SU-DHL-6 (cell line): ENCODE results near the gene MAPK10.

Source experiments
- CTCF ChIP-seq: fragments of 200-600 bp; sonication (generic); IDR thresholded peaks from one replicate; pipeline ENCODE4 v1.5.1; 2017; ENCODE audit warnings: antibody characterized with exemption, mild to moderate bottlenecking, low read length, moderate library complexity; ENCODE audit not compliant: insufficient read depth, poor library complexity, severe bottlenecking
- EZH2phosphoT487 ChIP-seq: fragments of 200-600 bp; sonication (generic), shearing (Covaris generic); conservative IDR thresholded peaks from 2 replicates; pipeline ENCODE4 v1.6.1; 2018; ENCODE audit warnings: mild to moderate bottlenecking, antibody characterized with exemption, low read length, moderate library complexity, mixed read lengths

DNA sequence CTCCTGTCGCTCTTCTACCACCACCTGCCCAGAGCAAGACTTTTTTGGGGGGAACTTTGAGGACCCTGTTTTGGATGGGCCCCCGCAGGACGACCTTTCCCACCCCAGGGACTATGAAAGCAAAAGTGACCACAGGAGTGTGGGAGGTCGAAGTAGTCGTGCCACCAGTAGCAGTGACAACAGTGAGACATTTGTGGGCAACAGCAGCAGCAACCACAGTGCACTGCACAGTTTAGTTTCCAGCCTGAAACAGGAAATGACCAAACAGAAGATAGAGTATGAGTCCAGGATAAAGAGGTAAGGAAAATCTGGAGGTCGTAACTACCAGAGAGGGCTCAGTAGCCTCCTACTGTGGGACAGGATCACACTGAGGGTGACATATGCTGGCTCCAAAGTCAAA, 364.5 kb downstream of the MAPK10 start:
- TF ChIP-seq CTCF = no peak
- TF ChIP-seq EZH2phosphoT487 = no peak
